HG03571 (cell line): ENCODE data around the gene MAP9.
"Not testable (repeated sequence)": the region's sequence is repeated elsewhere in the genome, so short reads cannot be mapped to it uniquely, and the experiment has no call there.

ENCODE experiments used
- ATAC-seq: cut with Tn5 transposase; IDR thresholded peaks from one replicate; pipeline ENCODE4 v1.9.1; 2021; ENCODE audit not compliant: unreplicated experiment

Gene MAP9

GRCh38 chr4:155376387-155377268 is at the start of gene MAP9:
TSS of gene MAP9 (minus strand) at chr4:155376965. CDS start at chr4:155375850, 1,115 bp downstream.
- peak; percentile 99 for ATAC-seq

- not testable (repeated sequence) for ATAC-seq
Observed at GRCh38 chr4:155424778-155425177, 48.0 kb upstream of the MAP9 start.

DNA sequence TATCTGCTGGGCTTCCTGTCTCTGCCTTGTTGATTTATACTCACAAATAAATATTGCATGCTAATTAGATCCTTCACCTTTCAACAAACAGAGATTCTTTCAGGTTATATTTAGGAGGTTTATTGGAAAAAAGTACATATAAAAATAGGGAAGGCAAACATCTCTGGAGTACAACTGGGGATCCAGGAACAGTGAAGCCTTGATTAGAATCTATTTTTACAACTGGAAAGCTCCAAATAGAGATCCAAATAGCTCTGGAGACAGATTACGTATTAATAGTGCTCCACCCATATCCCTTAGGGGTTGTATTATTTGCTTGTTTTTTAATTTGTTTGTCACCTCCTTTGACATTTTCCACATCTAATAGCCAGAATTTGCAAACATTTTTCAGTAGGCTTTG is 46.9 kb upstream of the MAP9 start:
- ATAC-seq: no peak

- no peak for ATAC-seq
Observed at GRCh38 chr4:155419266-155419665, 42.5 kb upstream of the MAP9 start.

GRCh38 chr4:155415662-155416061 is 38.9 kb upstream of the MAP9 start:
- ATAC-seq: no peak

DNA sequence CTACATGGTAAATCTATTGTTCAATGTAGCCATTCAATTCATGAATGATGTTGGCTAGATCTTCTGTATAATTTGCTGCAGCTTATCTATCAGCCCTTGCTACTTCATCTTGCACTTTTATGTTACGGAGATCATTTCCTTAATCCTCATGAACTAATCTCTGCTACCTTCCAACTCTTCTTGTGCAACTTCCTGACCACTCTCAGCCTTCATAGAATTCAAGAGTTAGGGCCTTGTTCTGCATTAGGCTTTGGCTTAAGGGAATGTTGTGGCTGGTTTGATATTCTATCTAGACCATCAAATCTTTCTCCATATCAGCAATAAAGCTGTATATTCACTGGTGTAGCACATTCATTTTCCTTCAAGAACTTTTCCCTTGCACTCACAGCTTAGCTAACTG is 36.7 kb upstream of the MAP9 start:
- ATAC-seq: no peak

GRCh38 chr4:155411546-155411945 is 34.8 kb upstream of the MAP9 start:
- no peak for ATAC-seq

DNA sequence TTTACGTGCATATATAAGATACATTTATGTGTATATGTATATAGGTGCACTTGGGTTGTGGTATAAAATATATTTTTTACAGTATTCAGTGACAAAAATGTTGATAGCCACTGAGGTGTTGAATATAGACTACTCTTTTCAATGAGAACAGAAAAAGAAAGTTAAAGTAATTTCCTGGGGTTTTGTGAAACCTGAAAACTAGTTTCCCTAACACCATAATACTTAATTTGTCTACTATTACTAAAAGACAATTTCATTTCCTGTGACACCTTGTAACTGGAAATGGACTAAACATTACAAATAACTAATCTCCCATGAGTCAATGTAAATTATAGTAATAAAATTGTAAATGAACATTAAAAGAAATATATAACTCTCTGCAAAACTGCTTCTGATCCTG is 32.0 kb upstream of the MAP9 start:
- ATAC-seq: no peak

DNA sequence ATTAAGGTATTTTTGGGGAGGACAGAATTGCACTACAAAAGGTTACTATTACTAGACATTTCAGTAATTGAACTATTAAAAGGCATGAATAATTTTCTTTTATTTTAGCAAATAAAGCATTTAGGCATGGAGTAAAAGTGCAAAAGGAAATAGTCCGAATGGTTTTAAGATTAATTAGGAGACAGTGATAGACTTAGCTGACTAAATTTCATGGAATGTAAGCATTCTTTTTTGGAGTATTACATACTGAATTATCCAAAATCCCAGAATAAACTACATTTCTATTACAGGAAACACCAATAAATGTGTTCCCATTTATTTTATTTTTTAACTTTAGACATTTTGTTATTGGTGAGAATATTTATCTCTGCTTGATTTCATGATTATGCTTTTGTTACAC is 30.7 kb upstream of the MAP9 start:
- no peak for ATAC-seq

GRCh38 chr4:155405059-155405458 is 28.3 kb upstream of the MAP9 start:
- no peak for ATAC-seq

DNA sequence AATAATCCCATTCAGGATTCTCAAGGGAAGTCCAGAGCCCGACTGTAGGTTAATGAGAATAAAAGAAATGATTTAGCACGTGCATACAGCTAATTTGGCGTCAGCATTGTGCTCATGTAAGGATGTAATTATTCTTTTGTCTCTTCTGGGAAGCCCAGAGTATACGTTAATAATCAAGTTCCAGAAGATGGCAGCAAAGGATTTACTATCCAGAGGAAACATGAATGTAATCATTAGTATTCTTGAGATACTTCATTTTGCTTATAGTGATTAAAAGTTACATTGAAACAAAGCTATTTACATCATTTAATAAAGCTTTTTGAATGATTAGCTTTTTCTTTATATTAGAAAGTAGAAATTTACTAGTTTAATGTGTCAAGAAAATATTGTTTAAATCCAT is 27.1 kb upstream of the MAP9 start:
- no peak for ATAC-seq

DNA sequence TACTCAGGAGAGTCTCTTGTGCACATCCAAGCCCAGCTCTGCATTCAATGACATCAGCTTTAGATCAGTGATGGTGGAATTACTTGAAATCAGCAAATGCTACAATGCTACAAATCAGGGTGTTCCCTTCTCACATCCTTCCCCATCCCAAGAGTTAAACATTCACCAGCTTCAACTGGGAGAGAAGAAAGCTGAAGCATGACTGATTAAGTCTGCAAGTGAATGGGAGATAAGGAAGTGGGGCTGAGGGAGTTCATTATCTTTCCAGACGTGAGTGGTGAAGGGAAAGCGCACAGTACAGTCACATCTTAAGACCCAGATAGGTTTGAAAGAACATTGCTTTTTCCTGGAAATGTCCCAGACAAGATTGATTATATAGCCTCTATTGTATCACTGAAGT is 26.2 kb upstream of the MAP9 start:
- ATAC-seq: no peak

GRCh38 chr4:155400893-155401292 is 24.1 kb upstream of the MAP9 start:
- no peak for ATAC-seq

DNA sequence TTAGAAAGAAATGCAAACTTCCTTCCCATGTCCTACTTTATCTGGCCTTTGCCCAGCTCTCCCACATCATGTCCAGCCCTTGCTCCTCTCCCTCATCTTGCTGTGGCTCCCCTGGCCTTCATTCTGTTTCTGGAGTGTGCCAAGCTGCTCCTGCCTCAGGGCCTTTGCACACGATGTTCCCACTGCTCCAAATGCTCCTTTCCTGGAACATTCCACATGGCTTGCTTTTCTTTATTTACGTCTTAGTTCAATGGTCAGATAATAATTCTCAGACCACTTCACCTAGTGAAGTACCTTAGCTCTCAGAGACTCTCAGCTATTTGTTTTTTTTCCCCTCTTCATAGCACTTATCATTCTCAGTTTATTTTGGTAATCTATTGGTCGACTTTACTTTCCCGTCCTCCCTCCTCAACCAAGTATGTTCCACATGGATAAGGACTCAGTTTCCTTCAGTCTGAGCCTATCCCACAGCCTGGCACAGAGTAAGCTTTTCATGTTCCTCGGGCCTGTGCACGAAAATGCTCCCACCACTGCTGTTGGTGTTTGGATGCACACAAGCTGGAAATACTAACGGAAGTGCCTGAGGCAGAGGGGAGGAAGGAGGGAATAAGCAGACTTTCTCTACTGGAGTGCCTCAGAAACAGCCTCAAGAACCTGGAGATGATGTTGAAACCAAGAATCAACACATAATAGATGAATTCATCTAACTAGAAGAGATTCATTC is 23.4 kb upstream of the MAP9 start:
- no peak for ATAC-seq

DNA sequence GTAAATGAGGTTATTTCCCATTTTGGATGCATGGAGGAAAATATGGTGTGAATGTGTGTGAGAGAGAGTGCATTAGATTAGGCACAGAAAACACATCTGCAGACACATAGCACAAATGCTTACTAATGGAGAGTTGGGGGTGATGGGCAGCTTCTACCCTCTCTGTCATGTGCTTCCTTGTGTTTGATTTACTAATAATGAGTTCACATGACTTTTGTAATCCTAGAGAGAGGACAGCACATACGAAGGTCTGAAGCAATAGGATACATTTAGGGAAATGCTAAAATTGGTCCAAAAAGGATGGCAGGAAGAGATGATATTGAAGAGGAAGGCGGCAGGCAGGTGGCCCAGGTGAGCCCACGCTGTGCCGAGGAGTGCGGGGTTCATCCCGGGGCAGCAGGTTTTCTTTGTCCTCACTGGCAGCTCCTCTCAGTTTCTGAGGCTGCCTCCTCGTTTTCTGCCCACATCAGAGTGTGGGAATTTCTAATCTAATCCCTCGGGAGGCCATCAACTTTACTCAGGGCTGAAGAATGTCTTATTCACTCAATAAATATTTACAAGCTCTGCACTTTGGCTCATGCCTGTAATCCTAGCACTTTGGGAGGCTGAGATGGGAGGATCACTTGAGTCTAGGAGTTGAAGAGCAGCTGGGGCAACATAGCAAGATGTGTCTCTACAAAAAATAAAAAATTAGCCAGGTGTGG is 15.9 kb upstream of the MAP9 start:
- ATAC-seq: no peak

- no peak for ATAC-seq
Observed at GRCh38 chr4:155391932-155392331, 15.2 kb upstream of the MAP9 start.

DNA sequence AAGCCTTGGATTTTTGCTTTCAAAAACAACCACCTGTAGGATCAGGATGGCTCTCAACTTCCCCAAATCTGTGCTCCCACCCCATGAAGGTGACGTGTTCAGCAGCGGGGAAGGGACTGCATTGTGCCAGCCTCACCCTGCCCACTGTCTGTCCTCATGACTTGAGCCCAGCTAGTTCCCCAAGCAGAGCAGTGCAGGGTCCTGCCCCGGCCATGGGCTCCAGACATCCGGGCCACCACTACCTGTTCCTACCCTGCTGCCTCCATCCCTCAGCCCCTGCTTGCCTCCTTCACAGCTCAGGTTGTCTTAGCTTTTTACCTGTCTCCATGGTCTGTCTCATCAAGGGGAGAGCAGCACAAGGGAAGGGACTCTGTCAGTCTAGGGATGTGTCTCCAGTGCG is 11.4 kb upstream of the MAP9 start:
- ATAC-seq: no peak

DNA sequence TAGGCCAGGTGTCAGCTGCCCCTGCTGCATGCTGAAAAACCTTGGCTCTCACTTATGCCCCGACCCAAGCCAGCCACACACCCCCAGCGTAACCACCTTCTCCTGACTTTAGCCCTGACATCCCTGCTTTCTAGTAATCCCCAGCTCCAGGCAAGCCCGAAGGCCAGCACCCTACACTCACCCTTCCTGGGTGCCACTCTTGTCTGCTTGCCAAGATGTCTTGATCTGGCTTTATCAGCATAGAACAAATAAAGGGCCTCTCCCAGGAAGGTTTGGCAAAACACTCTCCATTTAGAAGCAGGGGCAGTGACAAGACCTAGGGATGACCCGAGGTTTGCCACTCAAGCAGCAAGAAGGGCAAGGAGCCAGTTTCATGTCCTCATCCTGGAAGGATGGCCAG is 6.8 kb upstream of the MAP9 start:
- no peak for ATAC-seq

GRCh38 chr4:155377276-155377675 is 511 bp upstream of the MAP9 start:
- ATAC-seq: no peak

DNA sequence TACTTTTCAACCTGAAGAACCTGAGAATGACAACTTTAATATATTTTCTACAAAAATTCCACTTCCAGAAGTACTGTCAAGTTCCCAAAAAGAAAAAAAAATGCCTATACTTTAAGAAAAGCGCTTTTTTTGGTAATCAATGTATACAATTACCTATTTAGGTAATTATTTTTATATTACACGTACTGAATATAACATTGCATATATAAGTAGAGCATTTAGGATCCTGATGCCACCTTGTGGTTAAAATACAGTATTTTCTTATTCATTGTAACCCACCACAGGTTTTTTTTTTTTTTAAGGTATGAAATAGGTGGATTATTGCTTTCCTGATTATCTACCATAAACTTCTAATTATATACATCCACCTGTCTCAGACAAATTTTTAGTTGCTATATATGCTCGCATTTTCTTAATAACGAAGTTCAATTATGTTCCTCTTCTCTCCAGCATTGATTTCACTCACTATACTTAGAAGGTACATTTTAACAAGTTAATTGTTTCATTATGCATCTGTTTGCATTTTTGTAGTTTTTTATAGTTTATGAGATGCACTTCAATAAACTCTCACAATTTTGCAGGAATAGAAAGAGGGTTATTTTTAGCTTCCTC is 5.2 kb downstream of the MAP9 start:
- no peak for ATAC-seq

DNA sequence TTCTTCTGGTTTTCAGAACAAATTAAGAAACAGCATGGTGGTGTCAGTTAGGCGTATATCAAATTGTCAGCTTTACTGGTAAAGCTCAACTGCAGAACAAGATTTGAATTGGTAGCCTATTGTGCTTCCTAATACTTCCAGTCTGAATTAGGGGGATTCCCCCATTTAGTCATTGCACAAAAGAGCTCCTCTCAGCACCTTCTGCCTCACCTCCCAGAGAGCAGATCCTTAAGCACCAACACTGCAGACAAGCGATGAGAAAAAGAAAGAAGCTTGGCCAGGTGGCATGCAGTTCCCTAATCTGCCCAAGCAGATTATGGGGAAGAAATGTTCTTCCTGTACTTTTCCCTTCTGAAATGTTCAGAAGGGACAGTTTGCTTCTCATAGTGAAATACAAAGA is 9.2 kb downstream of the MAP9 start:
- ATAC-seq: no peak
